VCaP (cell line): ENCODE results near the gene DOCK6.

ENCODE experiments used
- H3K27ac ChIP-seq: fragments of 450-650 bp; 2 replicates; pipeline ENCODE4 v1.5.1; 2017
- CTCF ChIP-seq: fragments of 450-650 bp; conservative IDR thresholded peaks from 2 replicates; pipeline ENCODE4 v1.5.1; 2017; ENCODE audit warnings: mild to moderate bottlenecking, moderate library complexity

The DOCK6 gene

GRCh38 chr19:11244846-11245589, 17.3 kb downstream of the DOCK6 start:
- no peak for TF ChIP-seq CTCF
- H3K27ac ChIP-seq = no peak overlapping the region

GRCh38 chr19:11243798-11244169, 18.5 kb downstream of the DOCK6 start:
- no peak for TF ChIP-seq CTCF
- no peak overlapping the region for H3K27ac ChIP-seq

- no peak overlapping the region for H3K27ac ChIP-seq
- peak; percentile 67 for TF ChIP-seq CTCF
These were observed 19.2 kb downstream of the DOCK6 start for GRCh38 chr19:11242864-11243797.

- H3K27ac ChIP-seq = no peak overlapping the region
- TF ChIP-seq CTCF = no peak
These were observed 20.3 kb downstream of the DOCK6 start for GRCh38 chr19:11242025-11242424.

GRCh38 chr19:11240008-11240444, 22.3 kb downstream of the DOCK6 start:
- H3K27ac ChIP-seq = no peak overlapping the region
- no peak for TF ChIP-seq CTCF

- H3K27ac ChIP-seq = no peak within 1 kb of the TSS
- no peak for TF ChIP-seq CTCF
These were observed 22.8 kb downstream of the DOCK6 start, which contains the start of gene ANGPTL8 for GRCh38 chr19:11239377-11240000. Gene ANGPTL8 (plus strand): TSS chr19:11239619. CDS start chr19:11239638, 19 bp downstream.
